T follicular helper cell (primary cell): ENCODE measurements around the gene ZKSCAN1.

Experiments used
- DNase-seq: peaks from one replicate; pipeline ENCODE4 v3.0.0-alpha.2; 2020; ENCODE audit warnings: low read depth

ZKSCAN1 gene

DNA sequence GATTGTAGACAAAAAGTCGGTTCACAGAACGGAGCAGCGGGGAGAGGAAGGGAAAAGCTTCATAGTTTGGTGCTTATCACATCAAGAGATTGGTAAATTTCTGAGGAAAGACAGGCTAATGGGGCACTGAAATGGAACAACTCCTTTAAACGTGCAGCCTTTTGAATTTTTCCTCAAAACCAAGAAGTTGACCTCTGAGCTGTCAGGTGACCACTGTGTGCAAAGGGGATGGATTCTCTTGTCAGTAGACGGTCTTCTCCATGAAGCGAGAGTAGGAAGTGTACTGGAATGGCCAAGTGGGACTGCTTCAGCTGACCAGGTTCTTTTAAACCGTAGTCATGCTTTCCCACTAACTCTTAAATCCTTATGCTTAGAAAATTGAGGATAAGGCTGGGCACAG is 22.9 kb downstream of the ZKSCAN1 start:
- no peak for DNase-seq

GRCh38 chr7:100040575-100040974 is 25.2 kb downstream of the ZKSCAN1 start:
- no peak for DNase-seq

- no peak for DNase-seq
Observed at GRCh38 chr7:100044718-100045117, 29.3 kb downstream of the ZKSCAN1 start.

- DNase-seq: no peak
Observed at GRCh38 chr7:100048680-100049079, 33.3 kb downstream of the ZKSCAN1 start.

DNA sequence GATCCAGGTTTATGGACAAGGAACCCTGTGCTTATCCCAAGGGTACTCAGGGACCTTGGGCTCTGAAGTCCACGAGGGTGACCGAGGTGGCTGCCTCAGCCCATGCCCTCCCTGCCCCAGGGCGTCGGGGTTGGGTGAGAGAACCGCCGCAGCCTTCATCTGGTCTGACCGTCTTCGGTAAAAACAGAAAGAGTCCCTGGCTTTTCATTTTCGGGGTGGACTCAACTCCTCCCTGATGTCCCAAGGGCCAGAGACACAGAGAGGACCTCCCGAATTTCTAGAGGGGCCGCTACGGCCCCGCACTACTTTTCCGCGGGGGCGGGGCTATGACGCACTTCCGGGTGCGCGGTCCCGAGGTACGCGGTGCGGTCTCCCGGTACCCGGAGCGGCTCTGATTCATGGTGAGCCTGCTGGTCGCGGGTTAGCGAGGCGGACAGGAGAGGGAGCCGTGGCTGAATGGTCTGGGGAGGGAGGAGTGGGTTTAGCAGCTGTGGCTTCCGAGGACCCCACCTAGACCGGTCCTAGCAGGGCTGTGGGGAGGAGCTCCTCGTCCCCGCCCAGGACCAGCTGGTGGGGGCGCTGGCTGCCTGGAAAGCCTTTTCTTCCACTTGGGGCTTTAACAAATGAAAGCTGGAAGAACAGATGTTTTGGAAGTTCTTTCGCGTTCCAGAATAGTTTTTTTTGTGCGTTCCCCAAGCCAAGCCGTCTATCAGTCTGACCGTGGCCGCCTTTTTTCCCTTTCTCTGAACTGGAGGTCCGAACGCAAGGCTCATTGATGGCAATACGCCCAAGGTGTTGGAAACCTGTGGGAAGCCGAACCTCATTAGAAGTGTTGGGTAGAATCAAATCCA is 34.3 kb downstream of the ZKSCAN1 start, which contains the start of gene ZSCAN21:
ZSCAN21 (plus strand) TSS at position 334 of the 851 bp plus-strand sequence. CDS start 7,233 bp downstream, outside the sequence.
- peak; percentile 61 for DNase-seq

DNA sequence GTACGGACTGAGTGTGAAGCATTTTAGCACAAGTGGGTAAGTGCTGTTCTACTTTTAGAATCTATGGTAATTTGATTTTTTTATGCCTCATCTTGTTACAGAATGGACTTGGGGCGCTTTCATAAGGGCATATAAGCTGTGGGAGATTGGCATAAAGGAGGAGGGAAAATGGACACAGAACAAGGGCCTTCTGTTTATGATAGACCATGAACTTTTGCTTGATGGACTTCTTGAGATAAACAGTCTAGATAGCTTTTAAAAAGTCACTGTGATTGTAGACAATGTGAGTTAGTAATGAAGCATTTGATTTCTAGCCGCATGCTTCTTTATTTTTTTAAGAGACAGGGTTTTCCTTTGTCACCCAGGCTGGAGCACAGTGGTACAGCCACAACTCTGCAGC is 36.2 kb downstream of the ZKSCAN1 start:
- DNase-seq: no peak

DNA sequence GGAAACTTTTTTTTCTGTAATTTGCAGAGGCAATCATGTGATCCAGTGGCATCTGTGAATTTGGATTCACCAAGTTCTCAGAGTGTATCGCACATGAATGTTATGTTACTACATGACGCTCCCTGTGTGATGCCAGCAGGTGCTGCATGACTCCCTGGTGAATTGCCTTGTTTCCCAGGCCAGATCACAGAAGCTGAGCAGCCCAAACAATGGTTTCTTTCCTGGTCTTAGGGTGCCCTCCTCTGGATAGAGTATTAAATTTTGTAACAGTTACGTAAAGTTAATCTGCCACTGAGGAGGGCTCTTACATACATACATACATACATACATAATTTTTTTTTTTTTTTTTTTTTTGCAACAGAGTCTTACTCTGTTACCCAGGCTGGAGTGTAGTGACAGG is 37.8 kb downstream of the ZKSCAN1 start:
- DNase-seq: no peak

GRCh38 chr7:100057006-100057405 is 41.6 kb downstream of the ZKSCAN1 start:
- no peak for DNase-seq

DNA sequence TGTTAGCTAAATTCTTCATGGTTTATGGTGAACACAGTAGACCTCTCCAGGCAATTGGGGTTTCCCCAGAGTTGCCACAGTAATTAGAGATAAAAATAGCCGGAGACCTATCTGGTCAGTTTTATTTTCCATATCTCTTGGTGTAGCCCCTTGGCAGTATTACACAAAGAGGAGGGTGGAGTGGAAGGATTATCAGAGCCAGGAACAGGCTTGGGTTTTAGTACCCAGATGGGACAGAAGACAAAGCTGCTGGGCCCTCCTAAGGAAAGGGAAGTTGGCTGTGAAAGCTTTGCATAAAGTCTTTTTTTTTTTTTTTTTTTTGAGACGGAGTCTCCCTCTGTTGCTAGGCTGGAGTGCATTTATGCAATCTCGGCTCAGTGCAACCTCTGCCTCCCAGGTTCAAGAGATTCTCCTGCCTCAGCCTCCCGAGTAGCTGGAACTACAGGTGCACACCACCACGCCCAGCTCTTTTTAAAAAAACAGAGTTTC is 43.9 kb downstream of the ZKSCAN1 start:
- no peak for DNase-seq

DNA sequence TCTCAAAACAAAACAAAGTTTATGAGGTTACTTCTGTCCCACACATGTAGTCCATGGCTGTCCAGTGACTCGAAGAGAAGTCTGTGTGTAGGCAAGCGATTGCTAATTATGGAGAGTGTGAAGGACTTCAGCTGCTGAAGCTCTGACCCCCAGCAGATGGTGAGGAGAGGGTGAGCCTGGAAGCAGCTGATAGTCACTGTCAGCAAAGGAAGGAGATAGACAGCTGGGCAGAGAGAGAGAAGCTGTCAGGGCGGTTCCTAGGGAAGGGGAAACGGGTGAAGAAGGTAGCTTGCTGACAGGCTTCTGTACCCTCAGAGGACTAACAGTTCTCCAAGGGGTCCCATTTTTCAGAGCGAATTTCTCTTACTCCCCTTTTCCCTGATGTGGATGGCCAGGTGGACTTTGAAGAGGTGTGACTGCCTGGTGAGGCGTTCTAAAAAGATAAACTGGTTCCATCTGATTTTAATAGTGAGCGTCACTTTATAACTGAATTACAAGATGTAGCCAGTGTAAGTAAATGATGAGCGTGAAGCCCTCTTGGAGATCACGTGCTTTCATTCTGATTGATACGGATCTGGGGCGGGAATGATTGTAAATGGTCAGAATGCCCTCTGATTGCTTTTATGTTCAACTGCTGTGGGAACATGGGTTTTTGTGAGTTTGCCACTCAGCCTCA is 46.3 kb downstream of the ZKSCAN1 start:
- no peak for DNase-seq

- no peak for DNase-seq
Observed at GRCh38 chr7:100063376-100063775, 48.0 kb downstream of the ZKSCAN1 start.

DNA sequence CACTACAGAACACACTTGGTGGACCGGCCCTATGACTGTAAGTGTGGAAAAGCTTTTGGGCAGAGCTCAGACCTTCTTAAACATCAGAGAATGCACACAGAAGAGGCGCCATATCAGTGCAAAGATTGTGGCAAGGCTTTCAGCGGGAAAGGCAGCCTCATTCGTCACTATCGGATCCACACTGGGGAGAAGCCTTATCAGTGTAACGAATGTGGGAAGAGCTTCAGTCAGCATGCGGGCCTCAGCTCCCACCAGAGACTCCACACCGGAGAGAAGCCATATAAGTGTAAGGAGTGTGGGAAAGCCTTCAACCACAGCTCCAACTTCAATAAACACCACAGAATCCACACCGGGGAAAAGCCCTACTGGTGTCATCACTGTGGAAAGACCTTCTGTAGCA is 48.8 kb downstream of the ZKSCAN1 start:
- DNase-seq: no peak

DNA sequence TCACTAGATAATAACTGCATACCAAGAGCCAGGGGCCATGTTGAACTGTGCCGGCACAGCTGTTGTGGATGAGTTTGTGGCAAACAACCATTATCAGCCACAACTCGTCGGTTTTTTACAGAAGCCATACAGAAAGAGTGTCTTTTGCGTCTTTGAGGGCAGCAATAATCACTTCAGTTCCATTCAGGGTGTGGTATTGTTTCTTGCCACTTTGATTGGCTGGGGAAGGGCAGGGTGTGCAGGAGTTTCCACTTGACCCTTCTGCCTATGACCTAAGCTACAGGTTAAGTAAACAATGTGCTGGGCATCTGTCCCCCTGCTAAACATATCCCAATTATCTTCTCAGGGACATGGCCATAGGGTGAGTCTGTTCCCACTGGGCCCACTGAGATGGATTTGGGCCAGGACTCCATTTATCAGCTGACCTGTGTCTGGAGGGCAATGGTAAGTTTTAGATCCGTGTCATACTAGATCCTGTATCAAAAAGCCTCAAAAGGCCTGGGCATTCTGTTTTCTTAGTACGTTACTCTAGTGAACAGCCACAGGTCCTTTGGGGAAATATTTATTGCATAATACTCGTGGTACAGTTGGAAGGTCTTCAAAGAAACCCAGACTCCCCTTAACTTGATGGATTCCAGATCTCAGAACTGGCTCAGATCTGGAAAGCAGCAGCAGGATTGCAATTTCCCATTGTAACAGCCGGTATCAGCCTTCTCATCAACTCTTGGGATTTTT is 50.2 kb downstream of the ZKSCAN1 start:
- DNase-seq: no peak

GRCh38 chr7:100066953-100067352 is 51.6 kb downstream of the ZKSCAN1 start:
- no peak for DNase-seq

DNA sequence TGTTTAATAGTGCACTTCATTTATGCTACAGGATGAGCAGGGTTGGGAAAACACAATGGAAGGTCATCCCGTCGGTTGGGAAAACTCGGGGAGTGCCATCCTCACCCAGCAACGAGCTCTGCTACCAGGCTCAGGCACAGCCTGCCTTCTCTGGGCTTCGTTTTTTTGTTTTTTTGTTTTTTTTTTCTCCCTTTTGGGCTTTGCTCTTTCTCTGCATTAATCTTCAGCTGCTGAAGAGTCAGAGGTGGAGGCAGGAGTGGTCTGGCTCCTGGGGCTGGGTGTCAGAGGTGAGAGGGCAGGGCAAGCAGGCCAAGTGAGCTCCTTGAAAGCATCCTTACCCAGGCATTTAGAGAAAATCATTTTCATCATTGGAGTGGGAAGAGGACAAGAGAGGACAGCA is 54.6 kb downstream of the ZKSCAN1 start:
- no peak for DNase-seq

- DNase-seq: no peak
Observed at GRCh38 chr7:100071018-100071723, 55.8 kb downstream of the ZKSCAN1 start.

- no peak for DNase-seq
Observed at GRCh38 chr7:100072462-100072861, 57.1 kb downstream of the ZKSCAN1 start.

DNA sequence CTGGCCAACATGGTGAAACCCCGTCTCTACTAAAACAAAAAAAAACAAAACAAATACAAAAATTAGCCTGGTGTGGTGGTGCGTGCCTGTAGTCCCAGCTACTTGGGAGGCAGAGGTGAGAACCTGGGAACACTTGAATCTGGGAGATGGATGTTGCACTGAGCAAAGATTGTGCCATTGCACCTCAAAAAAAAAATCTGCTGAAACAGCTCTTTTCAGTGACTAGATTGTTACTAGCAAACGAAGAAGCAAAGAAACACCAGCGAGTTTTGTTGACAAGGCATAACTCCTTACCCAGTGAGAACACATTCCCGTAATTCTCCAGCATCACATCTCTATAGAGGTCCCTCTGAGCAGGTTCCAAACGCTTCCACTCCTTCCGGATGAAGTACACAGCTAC is 59.4 kb downstream of the ZKSCAN1 start:
- DNase-seq: no peak

- DNase-seq: no peak
Observed at GRCh38 chr7:100075418-100075817, 60.0 kb downstream of the ZKSCAN1 start.

GRCh38 chr7:100077205-100077604 is 61.8 kb downstream of the ZKSCAN1 start:
- no peak for DNase-seq

DNA sequence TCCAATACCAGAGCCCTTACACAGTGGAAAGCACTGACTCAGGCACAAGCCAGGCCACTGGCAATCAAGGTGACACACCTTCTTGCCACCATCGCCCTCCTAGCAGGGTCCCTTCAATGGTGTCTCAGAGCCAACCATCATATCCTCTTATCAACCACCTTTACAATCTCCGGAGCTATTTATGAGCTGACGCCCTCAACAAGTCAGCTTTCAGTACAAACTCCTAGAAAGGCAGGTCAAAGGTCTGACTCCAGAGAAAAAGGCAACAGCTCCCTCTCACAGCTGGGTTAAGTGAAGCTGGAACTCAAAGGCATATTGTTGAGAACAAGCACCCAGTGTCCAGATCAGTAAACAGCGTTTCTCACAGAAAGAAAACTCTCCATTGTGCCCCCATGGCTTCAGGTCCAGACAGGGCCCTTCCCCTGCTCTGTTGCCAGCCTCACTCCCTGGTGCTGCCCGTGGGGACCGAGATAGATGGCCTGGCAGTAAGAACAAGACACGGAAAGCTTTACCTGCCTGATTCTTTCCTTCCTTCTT is 63.7 kb downstream of the ZKSCAN1 start:
- no peak for DNase-seq
